Measurements from ENCODE around the gene IQCK.

The IQCK gene

GRCh38 chr16:19717741-19718623, at the start of gene IQCK, which contains the start of gene KNOP1 (continued):
- TF ChIP-seq ZBTB11 (tag by site-specific recombination; conservative IDR thresholded peaks at IDR 0.05; ENCODE audit: low read depth) (peak; percentile 97), ZNF629 (tag by site-specific recombination; IDR thresholded peaks at IDR 0.05) (peak; percentile 74), PRDM1 (tag by site-specific recombination; IDR thresholded peaks at IDR 0.05) (no peak), ZFP37 (tag by site-specific recombination; IDR thresholded peaks at IDR 0.05) (no peak), ZNF202 (tag by site-specific recombination; IDR thresholded peaks at IDR 0.05; ENCODE audit: borderline replicate concordance) (no peak), ZEB2 (tag by site-specific recombination; IDR thresholded peaks at IDR 0.05) (peak; percentile 90), ZNF26 (tag by site-specific recombination; IDR thresholded peaks at IDR 0.05) (no peak), ZNF146 (tag by site-specific recombination; IDR thresholded peaks at IDR 0.05) (no peak), OSR2 (tag by site-specific recombination; IDR thresholded peaks at IDR 0.05) (no peak), KLF8 (tag by site-specific recombination; IDR thresholded peaks at IDR 0.05) (peak; percentile 60; the same call in 1 of the 2 replicates), ZNF785 (tag by site-specific recombination; IDR thresholded peaks at IDR 0.05) (peak; percentile 62; the same call in 1 of the 2 replicates), ZNF184 (tag by site-specific recombination; IDR thresholded peaks at IDR 0.05) (no peak), ZXDB (tag by site-specific recombination; IDR thresholded peaks at IDR 0.05) (peak; percentile 84), ZNF221 (tag by site-specific recombination; IDR thresholded peaks at IDR 0.05; ENCODE audit: borderline replicate concordance) (no peak), ZNF48 (tag by site-specific recombination; IDR thresholded peaks at IDR 0.05) (no peak), SCRT1 (tag by site-specific recombination; IDR thresholded peaks at IDR 0.05; ENCODE audit: borderline replicate concordance) (no peak), ZNF266 (tag by site-specific recombination; IDR thresholded peaks at IDR 0.05; ENCODE audit: low read depth) (no peak), KLF7 (tag by site-specific recombination; IDR thresholded peaks at IDR 0.05; ENCODE audit: borderline replicate concordance) (peak; percentile 67), ZNF354C (tag by site-specific recombination; IDR thresholded peaks at IDR 0.05; ENCODE audit: borderline replicate concordance, low read depth) (no peak), ZNF416 (tag by site-specific recombination; IDR thresholded peaks at IDR 0.05) (no peak), SP7 (tag by site-specific recombination; IDR thresholded peaks at IDR 0.05) (peak; percentile 68), ZIC2 (tag by site-specific recombination; IDR thresholded peaks at IDR 0.05) (peak; percentile 49), YY2 (tag by site-specific recombination; IDR thresholded peaks at IDR 0.05) (peak; percentile 85; the same call in 1 of the 2 replicates), ZNF398 (tag by site-specific recombination; IDR thresholded peaks at IDR 0.05) (no peak), ZNF692 (tag by site-specific recombination; IDR thresholded peaks at IDR 0.05) (peak; percentile 81), ZFP3 (tag by site-specific recombination; IDR thresholded peaks at IDR 0.05; ENCODE audit: low read depth) (no peak), KLF1 (tag by site-specific recombination; IDR thresholded peaks at IDR 0.05) (peak; percentile 64; the same call in 1 of the 2 replicates), ZNF626 (tag by site-specific recombination; IDR thresholded peaks at IDR 0.05) (no peak)

Data from HEK293 (cell line).